ENCODE results near the gene TMEM161B. TPM values are rescaled to one million over a fixed set of nuclear protein-coding genes. Genes with fewer than 3 reads are reported as not detected.

Gene TMEM161B
- total RNA-seq, 1 donor from 2014 or later: 9.6 TPM

DNA sequence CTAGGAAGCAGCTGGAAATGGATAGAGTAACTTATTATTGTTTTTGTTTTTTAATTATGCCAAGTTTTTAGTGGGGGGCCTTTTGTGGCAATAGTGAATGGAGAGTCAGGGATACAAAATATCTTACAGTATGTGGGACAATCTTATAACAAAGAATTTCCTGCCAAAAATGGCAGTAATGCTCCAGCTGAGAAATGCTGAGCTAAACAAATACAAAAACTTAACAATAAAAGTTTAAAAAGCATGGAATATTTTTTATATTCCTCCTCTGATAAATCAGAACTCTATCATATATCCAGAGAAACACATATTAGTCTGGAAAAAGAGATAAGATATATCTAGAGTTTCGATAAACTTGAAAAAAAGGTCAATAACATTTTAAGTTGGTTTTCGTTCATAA is 110.6 kb downstream of the TMEM161B start:
- TF ChIP-seq, protein P1, sequence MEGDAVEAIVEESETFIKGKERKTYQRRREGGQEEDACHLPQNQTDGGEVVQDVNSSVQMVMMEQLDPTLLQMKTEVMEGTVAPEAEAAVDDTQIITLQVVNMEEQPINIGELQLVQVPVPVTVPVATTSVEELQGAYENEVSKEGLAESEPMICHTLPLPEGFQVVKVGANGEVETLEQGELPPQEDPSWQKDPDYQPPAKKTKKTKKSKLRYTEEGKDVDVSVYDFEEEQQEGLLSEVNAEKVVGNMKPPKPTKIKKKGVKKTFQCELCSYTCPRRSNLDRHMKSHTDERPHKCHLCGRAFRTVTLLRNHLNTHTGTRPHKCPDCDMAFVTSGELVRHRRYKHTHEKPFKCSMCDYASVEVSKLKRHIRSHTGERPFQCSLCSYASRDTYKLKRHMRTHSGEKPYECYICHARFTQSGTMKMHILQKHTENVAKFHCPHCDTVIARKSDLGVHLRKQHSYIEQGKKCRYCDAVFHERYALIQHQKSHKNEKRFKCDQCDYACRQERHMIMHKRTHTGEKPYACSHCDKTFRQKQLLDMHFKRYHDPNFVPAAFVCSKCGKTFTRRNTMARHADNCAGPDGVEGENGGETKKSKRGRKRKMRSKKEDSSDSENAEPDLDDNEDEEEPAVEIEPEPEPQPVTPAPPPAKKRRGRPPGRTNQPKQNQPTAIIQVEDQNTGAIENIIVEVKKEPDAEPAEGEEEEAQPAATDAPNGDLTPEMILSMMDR (IDR thresholded peaks at IDR 0.05): no peak

DNA sequence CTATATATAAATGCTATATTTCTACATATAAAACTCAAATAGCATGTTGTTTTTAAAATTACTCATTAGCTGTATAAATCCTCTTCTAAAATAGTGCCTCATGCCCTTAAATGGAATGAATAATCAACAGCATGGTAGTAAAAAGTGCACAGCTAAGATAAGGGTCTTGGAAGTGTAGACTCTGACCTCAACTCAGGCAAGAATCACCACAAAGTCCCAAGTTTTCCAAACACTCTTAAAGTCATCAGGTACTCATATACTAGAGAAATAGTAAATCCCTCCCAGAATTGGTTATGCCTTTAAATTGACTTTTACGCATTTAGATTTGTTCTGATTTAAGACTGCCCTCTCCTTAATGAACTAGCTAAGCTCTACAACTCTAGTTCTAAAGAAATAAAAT is 113.8 kb downstream of the TMEM161B start:
- no peak for DNase-seq (ENCODE audit: low spot score)
- Mint-ChIP-seq H3K4me3 (ENCODE audit: unreplicated experiment) (no peak overlapping the region), H3K4me1 (ENCODE audit: low read depth) (no peaks in the 10 kb centered on the region), H3K27me3 (ENCODE audit: low read depth) (peaks cover 27% of the 10 kb centered on the region), H3K9me3 (ENCODE audit: low read depth) (peaks cover 11% of the 10 kb centered on the region), H3K27ac (ENCODE audit: unreplicated experiment) (no peak overlapping the region), H3K36me3 (ENCODE audit: low read depth) (no peaks in the 10 kb centered on the region)
- TF ChIP-seq, protein P1 (IDR thresholded peaks at IDR 0.05): no peak

More for the DNA sequence above, 110.6 kb downstream of the TMEM161B start:
- Mint-ChIP-seq H3K36me3 (ENCODE audit: low read depth) (no peaks in the 10 kb centered on the region), H3K27ac (ENCODE audit: unreplicated experiment) (no peak overlapping the region), H3K4me3 (ENCODE audit: unreplicated experiment) (no peak overlapping the region), H3K9me3 (ENCODE audit: low read depth) (peaks cover 3% of the 10 kb centered on the region), H3K4me1 (ENCODE audit: low read depth) (no peaks in the 10 kb centered on the region), H3K27me3 (ENCODE audit: low read depth) (peaks cover 24% of the 10 kb centered on the region)
- DNase-seq (ENCODE audit: low spot score): no peak

DNA sequence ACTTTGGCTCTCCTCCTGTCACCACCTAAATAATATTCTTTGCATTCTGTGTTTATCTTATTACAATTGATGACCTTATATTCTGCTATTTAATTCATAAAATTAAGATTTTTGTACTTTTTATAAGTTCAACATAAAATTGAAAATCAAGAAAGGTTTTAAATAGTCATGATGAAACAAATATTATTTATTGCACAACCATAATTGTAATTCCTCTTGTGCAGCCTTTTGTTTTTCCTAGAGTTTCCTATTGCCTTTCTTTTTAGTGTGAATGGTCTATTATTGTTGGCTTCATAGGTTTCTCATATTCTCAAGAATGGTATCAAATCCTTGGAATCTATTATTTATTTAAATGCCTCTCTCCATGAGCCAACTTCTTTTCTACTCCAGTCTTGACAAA is 117.9 kb downstream of the TMEM161B start:
- H3K4me3 Mint-ChIP-seq (ENCODE audit: unreplicated experiment): no peak overlapping the region
- H3K4me1 Mint-ChIP-seq (ENCODE audit: low read depth): no peaks in the 10 kb centered on the region
- H3K36me3 Mint-ChIP-seq (ENCODE audit: low read depth): no peaks in the 10 kb centered on the region
- peaks cover 40% of the 10 kb centered on the region for H3K27me3 Mint-ChIP-seq (ENCODE audit: low read depth)
- DNase-seq (ENCODE audit: low spot score): no peak
- H3K9me3 Mint-ChIP-seq (ENCODE audit: low read depth): peaks cover 11% of the 10 kb centered on the region
- no peak overlapping the region for H3K27ac Mint-ChIP-seq (ENCODE audit: unreplicated experiment)
- TF ChIP-seq, protein P1 (IDR thresholded peaks at IDR 0.05): no peak

DNA sequence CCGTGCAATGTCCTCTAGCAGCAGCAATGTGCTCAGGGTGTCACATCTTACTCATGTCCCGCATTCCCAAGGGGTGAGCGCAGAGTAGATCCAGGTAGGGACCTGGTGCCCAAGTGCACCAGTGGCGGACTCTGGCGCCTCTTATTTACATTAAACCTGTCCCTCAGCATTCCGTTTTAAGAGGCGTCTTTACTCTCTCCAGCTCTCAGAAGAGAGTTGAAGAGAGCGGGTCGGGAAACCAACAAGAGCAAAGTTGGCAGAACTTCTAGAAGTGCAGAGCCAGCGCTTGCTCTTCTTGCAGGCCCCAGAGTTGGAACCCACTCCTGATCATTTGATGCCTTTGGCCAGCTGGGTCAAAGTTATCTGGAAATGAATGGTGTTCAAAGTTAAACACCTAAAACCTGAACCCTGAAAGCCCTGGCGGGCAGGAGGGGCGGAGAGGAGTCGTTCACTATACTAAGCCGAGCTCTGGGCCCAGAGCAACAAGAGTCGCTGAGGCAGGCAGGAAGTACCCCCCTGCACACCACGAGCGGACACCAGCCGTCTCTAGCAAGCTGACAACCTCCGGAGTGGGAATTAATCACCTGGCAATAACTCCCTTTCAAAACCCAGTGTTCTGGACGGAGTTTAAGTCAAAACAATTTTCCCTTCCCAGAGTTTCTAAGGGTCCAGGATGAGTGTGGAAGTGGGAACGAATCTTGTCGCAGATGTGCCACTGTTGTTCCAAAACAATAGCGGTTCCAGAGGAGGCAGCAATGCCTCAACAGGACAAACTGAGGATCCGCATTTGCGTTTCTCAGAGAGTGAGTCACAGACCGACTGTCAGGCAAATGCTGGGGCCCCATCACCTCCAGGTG is 122.8 kb downstream of the TMEM161B start:
- Mint-ChIP-seq H3K4me3 (ENCODE audit: unreplicated experiment) (no peak overlapping the region), H3K27ac (ENCODE audit: unreplicated experiment) (no peak overlapping the region), H3K36me3 (ENCODE audit: low read depth) (no peaks in the 10 kb centered on the region), H3K27me3 (ENCODE audit: low read depth) (peaks cover 39% of the 10 kb centered on the region), H3K9me3 (ENCODE audit: low read depth) (peaks cover 2% of the 10 kb centered on the region), H3K4me1 (ENCODE audit: low read depth) (peaks cover 4% of the 10 kb centered on the region)
- TF ChIP-seq, protein P1 (IDR thresholded peaks at IDR 0.05): no peak
- no peak for DNase-seq (ENCODE audit: low spot score)

DNA sequence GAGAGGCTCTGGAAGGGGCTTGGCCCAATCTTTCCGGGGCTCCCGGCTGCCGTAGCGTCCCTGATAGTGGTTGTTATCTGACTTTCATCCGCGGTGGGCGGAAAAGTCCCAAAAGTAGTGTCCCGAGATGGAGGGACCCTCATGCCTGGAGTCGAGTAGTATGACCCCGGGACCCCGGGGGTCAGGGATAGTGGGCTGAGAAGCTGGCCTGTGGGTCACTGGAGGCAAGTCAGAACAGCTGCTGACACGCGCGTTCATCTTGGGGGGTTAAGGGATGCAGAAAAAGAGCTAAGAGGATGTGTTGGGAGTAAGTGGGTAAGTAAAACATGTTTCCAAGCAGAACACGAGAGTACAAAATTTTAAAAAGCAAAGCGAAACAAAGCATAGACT is 123.4 kb downstream of the TMEM161B start:
- TF ChIP-seq, protein P1 (IDR thresholded peaks at IDR 0.05): no peak
- no peak for DNase-seq (ENCODE audit: low spot score)
- no peaks in the 10 kb centered on the region for H3K36me3 Mint-ChIP-seq (ENCODE audit: low read depth)
- H3K9me3 Mint-ChIP-seq (ENCODE audit: low read depth): peaks cover 2% of the 10 kb centered on the region
- no peak overlapping the region for H3K4me3 Mint-ChIP-seq (ENCODE audit: unreplicated experiment)
- peaks cover 4% of the 10 kb centered on the region for H3K4me1 Mint-ChIP-seq (ENCODE audit: low read depth)
- H3K27me3 Mint-ChIP-seq (ENCODE audit: low read depth): peaks cover 39% of the 10 kb centered on the region
- H3K27ac Mint-ChIP-seq (ENCODE audit: unreplicated experiment): no peak overlapping the region
